Left ventricle myocardium inferior (tissue), 1 donor: ENCODE results near the gene PPM1H. TPM values are rescaled to one million over a fixed set of nuclear protein-coding genes. Genes with fewer than 3 reads are reported as not detected.
A peak's percentile ranks its signal among the peaks of the same experiment; 100 is the strongest.

Experiments used
- DNase-seq: peaks from one replicate; pipeline ENCODE4 v3.0.0-alpha.2; 2020
- H3K27ac ChIP-seq: fragments of 200-600 bp; replicated peaks from 2 replicates; pipeline ENCODE4 v1.8.0; 2021
- H3K27me3 ChIP-seq: fragments of 200-600 bp; 2 replicates; pipeline ENCODE4 v1.8.0; 2021; ENCODE audit warnings: low read depth
- H3K36me3 ChIP-seq: fragments of 200-600 bp; 2 replicates; pipeline ENCODE4 v1.8.0; 2021
- H3K4me1 ChIP-seq: fragments of 200-600 bp; 2 replicates; pipeline ENCODE4 v1.8.0; 2021
- H3K4me3 ChIP-seq: fragments of 200-600 bp; 2 replicates; pipeline ENCODE4 v1.8.0; 2021; ENCODE audit warnings: mild to moderate bottlenecking, moderate library complexity
- H3K9me3 ChIP-seq: fragments of 200-600 bp; replicated peaks from 2 replicates; pipeline ENCODE4 v1.8.0; 2021
- intact Hi-C: fragments of 100-400 bp; cut with micrococcal nuclease; formaldehyde crosslinking; loops from one replicate; pipeline ENCODE4 v1.11.0; 2022
- total RNA-seq: library from RNA; stranded (reverse); fragmentation: NEBNext Ultra II Directional; extraction: Animal tissue kit (Norgen Biotek cat#: 25700); gene quantifications from one replicate; pipeline ENCODE4 v1.2.1, GENCODE V29; 2021
- TF ChIP-seq, protein P1 (sequence below): fragments of 200-600 bp; IDR thresholded peaks from 2 replicates; pipeline ENCODE4 v1.8.0; 2021; ENCODE audit warnings: antibody characterized with exemption, mild to moderate bottlenecking, borderline replicate concordance
- donor health status: DM: no; HTN: yes; CAD: no; lungs with severe emphysema.

PPM1H gene
- total RNA-seq, 1 donor from 2014 or later: 6.0 TPM

DNA sequence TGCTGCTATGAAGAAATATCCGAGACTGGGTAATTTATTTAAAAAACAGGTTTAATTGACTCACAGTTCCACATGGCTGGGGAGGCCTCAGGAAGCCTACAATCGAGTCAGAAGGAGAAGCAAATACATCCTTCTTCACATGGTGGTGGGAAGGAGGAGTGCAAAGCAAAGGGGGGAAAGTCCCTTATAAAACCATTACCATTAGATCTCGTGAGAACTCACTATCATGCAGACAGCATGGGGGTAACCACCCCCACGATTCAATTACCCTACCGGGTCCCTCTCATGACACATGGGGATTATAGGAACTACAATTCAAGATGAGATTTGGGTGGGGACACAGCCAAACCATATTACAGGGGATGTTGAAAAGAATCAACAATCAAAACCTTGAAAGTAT is 74.9 kb downstream of the PPM1H start:
- intact Hi-C loops: no loop called here
- TF ChIP-seq, protein P1, sequence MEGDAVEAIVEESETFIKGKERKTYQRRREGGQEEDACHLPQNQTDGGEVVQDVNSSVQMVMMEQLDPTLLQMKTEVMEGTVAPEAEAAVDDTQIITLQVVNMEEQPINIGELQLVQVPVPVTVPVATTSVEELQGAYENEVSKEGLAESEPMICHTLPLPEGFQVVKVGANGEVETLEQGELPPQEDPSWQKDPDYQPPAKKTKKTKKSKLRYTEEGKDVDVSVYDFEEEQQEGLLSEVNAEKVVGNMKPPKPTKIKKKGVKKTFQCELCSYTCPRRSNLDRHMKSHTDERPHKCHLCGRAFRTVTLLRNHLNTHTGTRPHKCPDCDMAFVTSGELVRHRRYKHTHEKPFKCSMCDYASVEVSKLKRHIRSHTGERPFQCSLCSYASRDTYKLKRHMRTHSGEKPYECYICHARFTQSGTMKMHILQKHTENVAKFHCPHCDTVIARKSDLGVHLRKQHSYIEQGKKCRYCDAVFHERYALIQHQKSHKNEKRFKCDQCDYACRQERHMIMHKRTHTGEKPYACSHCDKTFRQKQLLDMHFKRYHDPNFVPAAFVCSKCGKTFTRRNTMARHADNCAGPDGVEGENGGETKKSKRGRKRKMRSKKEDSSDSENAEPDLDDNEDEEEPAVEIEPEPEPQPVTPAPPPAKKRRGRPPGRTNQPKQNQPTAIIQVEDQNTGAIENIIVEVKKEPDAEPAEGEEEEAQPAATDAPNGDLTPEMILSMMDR: no peak

DNA sequence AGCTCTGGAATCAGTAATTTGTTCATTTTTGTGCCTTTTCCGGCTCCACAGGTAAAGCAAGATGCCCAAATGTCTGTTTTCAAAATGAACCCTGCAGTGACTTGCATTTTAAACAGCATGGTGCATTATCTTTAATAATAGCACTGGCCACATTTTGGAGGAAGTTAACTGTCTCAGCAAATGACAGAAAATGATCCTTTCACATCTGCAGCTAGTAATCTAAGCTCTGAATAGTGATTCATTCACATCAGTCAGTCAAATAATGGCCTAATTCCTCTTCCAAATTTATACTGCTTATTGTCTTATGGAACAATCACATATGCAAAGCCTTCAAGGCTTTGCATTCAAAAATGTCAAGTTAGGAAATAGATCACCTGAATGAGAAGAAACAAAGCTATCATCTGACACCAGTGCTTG is 75.6 kb downstream of the PPM1H start:
- no peaks in the 10 kb centered on the region for H3K36me3 ChIP-seq
- intact Hi-C loops: no loop called here
- peak overlapping the region; percentile 67 for H3K27ac ChIP-seq
- DNase-seq: no peak
- H3K9me3 ChIP-seq: no peaks in the 10 kb centered on the region
- peaks cover 58% of the 10 kb centered on the region for H3K4me1 ChIP-seq
- TF ChIP-seq, protein P1: no peak
- H3K4me3 ChIP-seq: peak overlapping the region; percentile 29
- H3K27me3 ChIP-seq: no peaks in the 10 kb centered on the region

More for the DNA sequence above, 74.9 kb downstream of the PPM1H start:
- Histone ChIP-seq H3K27ac (peak overlapping the region; percentile 67), H3K36me3 (no peaks in the 10 kb centered on the region), H3K4me1 (peaks cover 64% of the 10 kb centered on the region), H3K4me3 (peak overlapping the region; percentile 47), H3K27me3 (no peaks in the 10 kb centered on the region), H3K9me3 (no peaks in the 10 kb centered on the region)
- no peak for DNase-seq

DNA sequence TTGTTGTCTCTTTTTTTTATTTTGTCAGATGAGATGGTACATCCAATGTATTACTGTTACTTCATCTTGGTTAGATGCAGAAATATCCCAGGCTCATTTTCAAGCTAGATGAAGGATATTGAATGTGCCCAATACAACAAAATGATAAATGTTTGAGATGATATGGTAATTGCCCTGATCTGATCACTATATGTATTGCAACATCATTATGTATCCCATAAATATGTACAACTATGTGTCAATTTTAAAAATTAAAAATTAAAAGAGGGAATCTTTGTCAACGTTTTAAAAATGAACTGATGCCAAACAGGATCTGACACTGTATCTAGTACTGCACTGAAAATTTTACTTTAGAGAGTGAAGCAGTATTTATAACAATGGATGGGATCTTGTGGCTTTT is 78.5 kb downstream of the PPM1H start:
- no peak for DNase-seq
- H3K27ac ChIP-seq: no peak overlapping the region
- H3K36me3 ChIP-seq: no peaks in the 10 kb centered on the region
- H3K4me3 ChIP-seq: no peak overlapping the region
- H3K9me3 ChIP-seq: no peaks in the 10 kb centered on the region
- H3K4me1 ChIP-seq: peaks cover 63% of the 10 kb centered on the region
- intact Hi-C loops: no loop called here
- no peaks in the 10 kb centered on the region for H3K27me3 ChIP-seq
- TF ChIP-seq, protein P1: no peak

DNA sequence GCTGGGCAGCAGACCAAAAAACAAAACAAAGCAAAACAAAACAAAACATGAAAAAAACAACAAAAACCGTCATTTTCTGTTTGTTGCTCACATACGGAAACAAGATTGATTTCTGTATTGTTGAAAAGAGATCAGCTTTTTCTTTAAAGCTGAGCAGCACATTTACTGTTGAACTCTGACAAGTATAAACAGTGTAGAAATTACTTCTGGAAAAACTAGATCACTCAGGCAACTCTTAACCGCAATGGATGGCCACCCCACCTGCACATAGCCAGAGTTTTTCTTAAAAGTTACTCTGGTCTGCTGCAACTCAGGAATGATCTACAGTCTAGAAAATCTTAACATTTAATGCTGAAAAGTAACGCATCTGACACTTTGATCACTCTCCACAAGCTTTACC is 80.9 kb downstream of the PPM1H start:
- no peaks in the 10 kb centered on the region for H3K9me3 ChIP-seq
- peaks cover 48% of the 10 kb centered on the region for H3K4me1 ChIP-seq
- no peak for DNase-seq
- H3K27ac ChIP-seq: peak overlapping the region; percentile 64
- H3K27me3 ChIP-seq: no peaks in the 10 kb centered on the region
- TF ChIP-seq, protein P1: no peak
- intact Hi-C loops: no loop called here
- H3K4me3 ChIP-seq: no peak overlapping the region
- H3K36me3 ChIP-seq: no peaks in the 10 kb centered on the region

DNA sequence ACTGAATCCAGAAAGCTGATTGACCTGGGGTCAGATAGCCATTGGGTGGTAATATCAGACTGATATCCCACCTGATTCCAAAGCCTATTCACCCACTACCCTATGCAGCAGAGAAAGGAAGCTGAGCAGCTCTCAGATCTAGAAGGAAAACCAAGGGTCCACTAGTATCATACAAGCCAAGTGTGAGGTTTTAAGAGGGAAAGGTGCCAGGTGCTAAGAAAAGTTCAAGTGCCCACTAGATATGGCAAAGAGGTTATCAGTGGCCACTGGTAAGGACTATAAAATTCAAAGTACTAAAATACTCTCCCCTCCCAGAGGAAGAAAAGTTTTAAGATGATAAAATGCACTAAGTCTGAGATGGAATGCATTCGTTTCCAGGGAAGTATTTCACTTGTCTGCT is 85.6 kb downstream of the PPM1H start:
- H3K4me3 ChIP-seq: no peak overlapping the region
- no peaks in the 10 kb centered on the region for H3K9me3 ChIP-seq
- TF ChIP-seq, protein P1: no peak
- peaks cover 68% of the 10 kb centered on the region for H3K4me1 ChIP-seq
- no peaks in the 10 kb centered on the region for H3K27me3 ChIP-seq
- peak overlapping the region; percentile 62 for H3K27ac ChIP-seq
- DNase-seq: no peak
- intact Hi-C loops: no loop called here
- H3K36me3 ChIP-seq: no peaks in the 10 kb centered on the region

DNA sequence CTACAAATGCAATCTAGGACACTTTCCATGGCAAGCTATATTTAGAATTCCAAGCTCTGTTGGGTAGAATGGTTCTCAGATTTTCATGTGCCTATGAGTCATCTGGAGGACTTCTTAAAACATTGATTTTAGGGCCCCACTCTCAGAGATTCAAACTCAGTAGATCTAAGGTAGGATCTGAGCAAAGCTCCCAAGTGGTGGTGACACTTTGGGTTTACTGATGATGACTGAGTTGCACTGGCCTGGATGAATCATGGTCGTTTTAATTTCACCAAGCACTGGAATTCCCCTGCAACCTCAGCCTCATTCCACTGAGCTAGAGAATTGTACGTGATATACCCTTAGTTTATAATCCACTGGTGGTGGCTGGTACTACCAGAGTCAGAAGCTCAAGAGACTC is 86.5 kb downstream of the PPM1H start:
- TF ChIP-seq, protein P1: no peak
- DNase-seq: no peak
- Histone ChIP-seq H3K27ac (peak overlapping the region; percentile 62), H3K9me3 (no peaks in the 10 kb centered on the region), H3K4me3 (no peak overlapping the region), H3K4me1 (peaks cover 68% of the 10 kb centered on the region), H3K27me3 (no peaks in the 10 kb centered on the region), H3K36me3 (no peaks in the 10 kb centered on the region)
- intact Hi-C loops: no loop called here
